Raji (cell line): ENCODE results near the gene ARSG.

ENCODE experiments used
- POLR2A ChIP-seq: IDR thresholded peaks from 2 replicates; pipeline ENCODE4 v1.6.1; 2011; ENCODE audit warnings: low read depth, low read length, control low read depth; ENCODE audit not compliant: insufficient read depth

Gene ARSG

GRCh38 chr17:68299817-68300216 is 8.5 kb downstream of the ARSG start:
- TF ChIP-seq POLR2A: no peak

GRCh38 chr17:68301438-68301959 is 10.2 kb downstream of the ARSG start:
- no peak for TF ChIP-seq POLR2A

- no peak for TF ChIP-seq POLR2A
These were observed 10.8 kb downstream of the ARSG start for GRCh38 chr17:68302066-68302564.

GRCh38 chr17:68302666-68303065 is 11.4 kb downstream of the ARSG start:
- no peak for TF ChIP-seq POLR2A

- TF ChIP-seq POLR2A: no peak
These were observed 13.4 kb downstream of the ARSG start for GRCh38 chr17:68304706-68305105.

- no peak for TF ChIP-seq POLR2A
These were observed 13.8 kb downstream of the ARSG start for GRCh38 chr17:68305142-68305541.

GRCh38 chr17:68306819-68307218 is 15.5 kb downstream of the ARSG start:
- TF ChIP-seq POLR2A: no peak

GRCh38 chr17:68307443-68307842 is 16.1 kb downstream of the ARSG start:
- no peak for TF ChIP-seq POLR2A

GRCh38 chr17:68310152-68310551 is 18.9 kb downstream of the ARSG start:
- no peak for TF ChIP-seq POLR2A

GRCh38 chr17:68314916-68315535 is 23.7 kb downstream of the ARSG start:
- no peak for TF ChIP-seq POLR2A

GRCh38 chr17:68315930-68316329 is 24.6 kb downstream of the ARSG start:
- no peak for TF ChIP-seq POLR2A

GRCh38 chr17:68317458-68317857 is 26.2 kb downstream of the ARSG start:
- TF ChIP-seq POLR2A: no peak

GRCh38 chr17:68318103-68318991 is 27.1 kb downstream of the ARSG start:
- no peak for TF ChIP-seq POLR2A

GRCh38 chr17:68319410-68320162 is 28.3 kb downstream of the ARSG start:
- TF ChIP-seq POLR2A: no peak

- TF ChIP-seq POLR2A: no peak
These were observed 29.1 kb downstream of the ARSG start for GRCh38 chr17:68320311-68320865.
